Measurements from ENCODE around the gene RNF212.

DNA sequence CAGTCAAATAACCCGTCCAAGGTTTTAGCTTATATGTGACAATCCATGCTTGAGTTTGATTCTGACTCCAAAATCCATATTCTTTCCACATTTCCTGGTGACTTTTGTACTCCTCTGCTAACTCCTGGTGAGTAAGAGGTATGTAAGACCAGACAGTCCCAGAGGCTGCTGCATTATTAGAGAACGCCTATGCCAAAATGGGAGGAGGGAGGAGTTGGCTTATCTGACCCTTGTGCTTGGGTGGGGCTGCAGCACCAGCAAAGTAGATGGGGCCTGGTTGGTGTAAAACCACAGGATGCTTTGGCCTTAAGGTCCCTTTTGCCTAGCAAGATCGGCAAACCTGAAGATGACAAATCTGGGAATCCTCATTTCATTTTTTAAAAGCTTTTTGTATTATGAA lies 9.1 kb upstream of the RNF212 start:
- TF ChIP-seq CTCF (IDR thresholded peaks at IDR 0.05; ENCODE audit: insufficient read depth, low read length) (no peak), GABPA (IDR thresholded peaks at IDR 0.05; ENCODE audit: low read depth) (no peak), POLR2AphosphoS5 (IDR thresholded peaks at IDR 0.05; ENCODE audit: low read depth) (no peak)

Measured in HL-60 (cell line).